Testis (tissue), 3 donors: ENCODE results near the gene PARL. TPM values are rescaled to one million over a fixed set of nuclear protein-coding genes. Genes with fewer than 3 reads are reported as not detected.

Experiments used
- DNase-seq: peaks from one replicate; pipeline ENCODE4 v3.0.0-alpha.2; 2019
- H3K27ac ChIP-seq, 2 donors: fragments of 200-600 bp; sonication (generic); one replicate each; pipeline ENCODE4 v1.5.1; 2019
- H3K27me3 ChIP-seq: fragments of 200-600 bp; sonication (generic); one replicate; pipeline ENCODE4 v1.5.1; 2019
- H3K36me3 ChIP-seq: fragments of 200-600 bp; sonication (generic); one replicate; pipeline ENCODE4 v1.5.1; 2017; ENCODE audit warnings: low read depth; ENCODE audit errors: missing control alignments
- H3K4me1 ChIP-seq: fragments of 200-600 bp; sonication (generic); one replicate; pipeline ENCODE4 v1.5.1; 2019
- H3K4me3 ChIP-seq, 2 donors: fragments of 200-600 bp; sonication (generic); one replicate each; pipeline ENCODE4 v1.5.1; 2017 to 2019
- H3K9me3 ChIP-seq: fragments of 200-600 bp; sonication (generic); one replicate; pipeline ENCODE4 v1.5.1; 2017
- POLR2A ChIP-seq: fragments of 450-650 bp; IDR thresholded peaks from one replicate; pipeline ENCODE4 v1.6.1; 2017; ENCODE audit warnings: antibody characterized with exemption, mild to moderate bottlenecking, moderate library complexity
- WGBS, 2 donors: methylation state at CpG; one replicate each; pipeline ENCODE4 v1.1.5; 2018; 5-methylcytosine and 5-hydroxymethylcytosine counted together
- intact Hi-C: fragments of 100-400 bp; cut with DNase I; formaldehyde crosslinking; loops from one replicate; pipeline ENCODE4 v1.15.1; 2023; ENCODE audit warnings: low total_unique reads
- polyA plus RNA-seq: library from polyadenylated mRNA; stranded (reverse); fragments of 350-450 nt; fragmentation: Illumina TruSeq; extraction: RNeasy Lipid Tissue Mini Kit (QIAGEN cat#74804); gene quantifications from one replicate; pipeline ENCODE4 v1.2.3, GENCODE V29; 2014; ENCODE audit warnings: low read depth, low replicate concordance; ENCODE audit not compliant: insufficient read depth
- total RNA-seq, 2 donors: library from RNA; depleted of rRNA; stranded (reverse); fragments of >200 nt; gene quantifications; one replicate each; pipeline ENCODE4 v1.2.3, GENCODE V29; 2016
- TF ChIP-seq, protein P1 (sequence below), 3 experiments: fragments of 450-650 bp in 2 of 3; fragments of 200-600 bp in 1 of 3; sonication (generic) in 1 of 3; IDR thresholded peaks; one replicate each; pipeline ENCODE4 v1.5.1; 2016 to 2019; ENCODE audit warnings: antibody characterized with exemption in 3 of 3, mild to moderate bottlenecking in 2 of 3, moderate library complexity in 1 of 3

The PARL gene
- total and polyA plus RNA-seq, 3 donors from 2014 or later = 55.5 to 64.2 (median 57.6) TPM

DNA sequence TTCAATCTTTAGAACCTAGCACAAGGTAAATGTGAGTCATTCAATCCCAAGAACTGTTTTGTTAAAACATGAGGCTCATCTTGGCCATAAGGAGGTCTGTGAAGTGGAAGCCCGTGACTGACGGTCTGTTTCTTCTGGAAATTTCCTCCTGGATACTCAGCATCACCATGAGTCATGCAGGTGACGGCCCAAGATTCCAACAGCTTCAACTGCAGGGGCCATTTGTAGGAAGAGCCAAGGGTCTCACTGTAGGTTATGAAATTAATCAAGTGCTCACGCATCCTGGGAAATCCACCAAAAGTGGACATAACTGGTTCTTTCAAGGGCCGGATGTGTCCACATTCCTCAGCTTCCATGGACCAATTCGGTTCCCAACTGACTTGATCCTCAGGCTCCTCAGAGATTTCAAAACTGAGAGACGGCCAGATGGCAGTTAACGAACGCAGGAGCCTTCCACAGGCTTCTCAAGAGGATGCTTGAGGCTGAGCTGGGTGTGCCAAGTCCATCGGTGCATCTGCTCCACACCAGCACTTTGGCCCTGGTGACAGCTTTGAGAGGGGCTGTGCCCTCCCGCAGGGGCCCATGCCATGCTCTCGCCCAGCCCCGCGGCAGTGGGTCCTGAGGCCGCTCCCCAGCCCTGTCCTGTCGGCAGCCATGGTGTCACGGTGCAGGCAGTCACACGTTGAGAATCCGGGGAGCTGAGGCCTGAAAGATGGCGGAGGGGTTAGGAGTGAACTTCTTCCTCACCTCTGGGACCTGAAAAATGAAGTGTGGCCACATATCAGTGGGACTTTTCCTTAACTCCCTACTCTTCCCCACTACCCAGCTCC is 67.8 kb downstream of the PARL start:
- intact Hi-C loops = no loop called here
- H3K4me1 ChIP-seq = no peaks in the 10 kb centered on the region
- H3K9me3 ChIP-seq = no peaks in the 10 kb centered on the region
- TF ChIP-seq POLR2A = no peak
- H3K4me3 ChIP-seq = no peak overlapping the region
- no peaks in the 10 kb centered on the region for H3K27me3 ChIP-seq
- no peaks in the 10 kb centered on the region for H3K36me3 ChIP-seq
- DNase-seq = no peak
- 88 to 90% methylated on average over 11 to 20 of the region's 20 CpGs for WGBS, 2 donors
- no peak overlapping the region for H3K27ac ChIP-seq

DNA sequence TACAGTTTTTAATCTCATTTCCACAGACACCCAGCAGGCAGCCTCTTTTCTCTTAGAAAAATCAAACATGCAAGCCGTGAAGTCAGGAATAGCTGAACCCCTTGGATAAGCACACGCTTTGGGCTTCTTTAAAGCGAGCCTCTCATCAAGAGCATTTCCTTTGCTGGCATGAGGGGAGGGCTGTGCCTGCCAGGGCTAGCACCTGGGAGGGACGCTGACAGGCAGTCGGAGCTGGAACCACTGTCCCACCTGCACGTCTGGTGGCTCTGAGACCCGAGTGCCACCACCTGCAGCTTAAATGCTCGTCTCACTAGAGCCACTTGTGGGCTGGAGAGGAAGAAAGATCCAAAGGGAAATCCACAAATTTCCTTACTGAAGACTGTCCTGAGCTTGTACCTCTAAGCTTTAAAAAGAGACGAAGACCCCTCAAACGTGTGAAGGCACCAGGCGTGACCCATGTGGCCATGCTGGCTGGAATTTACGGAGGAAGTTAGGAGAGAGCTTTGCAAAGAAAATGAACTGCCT is 68.7 kb downstream of the PARL start:
- Histone ChIP-seq H3K4me1 (no peaks in the 10 kb centered on the region), H3K9me3 (no peaks in the 10 kb centered on the region), H3K27ac (no peak overlapping the region), H3K4me3 (no peak overlapping the region), H3K36me3 (no peaks in the 10 kb centered on the region), H3K27me3 (no peaks in the 10 kb centered on the region)
- TF ChIP-seq POLR2A = no peak
- TF ChIP-seq, protein P1, sequence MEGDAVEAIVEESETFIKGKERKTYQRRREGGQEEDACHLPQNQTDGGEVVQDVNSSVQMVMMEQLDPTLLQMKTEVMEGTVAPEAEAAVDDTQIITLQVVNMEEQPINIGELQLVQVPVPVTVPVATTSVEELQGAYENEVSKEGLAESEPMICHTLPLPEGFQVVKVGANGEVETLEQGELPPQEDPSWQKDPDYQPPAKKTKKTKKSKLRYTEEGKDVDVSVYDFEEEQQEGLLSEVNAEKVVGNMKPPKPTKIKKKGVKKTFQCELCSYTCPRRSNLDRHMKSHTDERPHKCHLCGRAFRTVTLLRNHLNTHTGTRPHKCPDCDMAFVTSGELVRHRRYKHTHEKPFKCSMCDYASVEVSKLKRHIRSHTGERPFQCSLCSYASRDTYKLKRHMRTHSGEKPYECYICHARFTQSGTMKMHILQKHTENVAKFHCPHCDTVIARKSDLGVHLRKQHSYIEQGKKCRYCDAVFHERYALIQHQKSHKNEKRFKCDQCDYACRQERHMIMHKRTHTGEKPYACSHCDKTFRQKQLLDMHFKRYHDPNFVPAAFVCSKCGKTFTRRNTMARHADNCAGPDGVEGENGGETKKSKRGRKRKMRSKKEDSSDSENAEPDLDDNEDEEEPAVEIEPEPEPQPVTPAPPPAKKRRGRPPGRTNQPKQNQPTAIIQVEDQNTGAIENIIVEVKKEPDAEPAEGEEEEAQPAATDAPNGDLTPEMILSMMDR (IDR thresholded peaks at IDR 0.05) = no peak
- DNase-seq = no peak
- WGBS, 2 donors = 72 to 85% methylated on average over 11 to 12 of the region's 12 CpGs
- intact Hi-C loops = no loop called here

DNA sequence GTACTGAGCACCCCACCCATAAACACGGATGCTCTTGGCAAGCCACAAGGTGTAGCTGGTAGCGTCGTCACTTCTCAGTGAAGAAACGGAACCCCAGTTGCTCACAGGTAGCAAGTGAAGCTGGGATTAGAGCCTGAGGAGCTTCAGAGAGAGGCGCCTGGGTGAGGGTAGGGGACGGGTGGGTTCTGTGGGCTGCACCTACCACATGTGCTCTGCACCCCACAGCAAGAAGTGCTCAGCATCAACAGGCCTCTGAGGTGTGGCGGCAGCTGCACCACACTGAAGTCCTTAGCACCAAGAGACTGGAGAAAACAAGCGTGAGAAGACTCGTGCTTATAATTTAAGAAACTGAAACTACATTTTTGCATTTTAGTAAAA is 69.1 kb downstream of the PARL start:
- no peaks in the 10 kb centered on the region for H3K9me3 ChIP-seq
- no peak overlapping the region for H3K4me3 ChIP-seq
- DNase-seq = no peak
- H3K36me3 ChIP-seq = no peaks in the 10 kb centered on the region
- H3K27ac ChIP-seq = no peak overlapping the region
- no peaks in the 10 kb centered on the region for H3K4me1 ChIP-seq
- WGBS, 2 donors = 77 to 86% methylated on average over 9 of the region's 9 CpGs
- intact Hi-C loops = no loop called here
- TF ChIP-seq, protein P1 (IDR thresholded peaks at IDR 0.05) = no peak
- TF ChIP-seq POLR2A = no peak
- H3K27me3 ChIP-seq = no peaks in the 10 kb centered on the region

DNA sequence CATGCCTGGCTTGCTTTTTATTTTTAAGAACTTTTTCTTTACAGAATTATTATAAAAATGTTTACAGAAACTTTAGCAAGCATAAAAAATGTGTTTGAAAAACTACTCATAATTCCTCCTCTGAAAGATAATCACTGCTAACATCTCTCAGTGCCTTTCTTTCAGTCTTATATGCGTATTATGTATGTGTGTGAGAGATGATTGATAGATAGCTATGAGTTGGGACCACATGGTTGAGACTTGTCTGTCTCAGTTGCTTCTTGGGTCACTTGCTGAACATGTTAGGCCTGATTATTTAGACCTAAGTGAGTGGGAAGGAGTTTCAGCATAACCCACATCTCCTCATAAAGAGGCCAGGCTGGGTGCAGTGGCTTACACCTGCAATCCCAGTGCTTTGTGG is 70.4 kb downstream of the PARL start:
- no peak overlapping the region for H3K4me3 ChIP-seq
- WGBS, 2 donors = 94 to 97% methylated on average over 1 of the region's 1 CpG
- no peaks in the 10 kb centered on the region for H3K4me1 ChIP-seq
- DNase-seq = no peak
- no peaks in the 10 kb centered on the region for H3K27me3 ChIP-seq
- no peak overlapping the region for H3K27ac ChIP-seq
- intact Hi-C loops = no loop called here
- H3K9me3 ChIP-seq = no peaks in the 10 kb centered on the region
- H3K36me3 ChIP-seq = no peaks in the 10 kb centered on the region
- TF ChIP-seq, protein P1 (IDR thresholded peaks at IDR 0.05) = no peak
- no peak for TF ChIP-seq POLR2A

DNA sequence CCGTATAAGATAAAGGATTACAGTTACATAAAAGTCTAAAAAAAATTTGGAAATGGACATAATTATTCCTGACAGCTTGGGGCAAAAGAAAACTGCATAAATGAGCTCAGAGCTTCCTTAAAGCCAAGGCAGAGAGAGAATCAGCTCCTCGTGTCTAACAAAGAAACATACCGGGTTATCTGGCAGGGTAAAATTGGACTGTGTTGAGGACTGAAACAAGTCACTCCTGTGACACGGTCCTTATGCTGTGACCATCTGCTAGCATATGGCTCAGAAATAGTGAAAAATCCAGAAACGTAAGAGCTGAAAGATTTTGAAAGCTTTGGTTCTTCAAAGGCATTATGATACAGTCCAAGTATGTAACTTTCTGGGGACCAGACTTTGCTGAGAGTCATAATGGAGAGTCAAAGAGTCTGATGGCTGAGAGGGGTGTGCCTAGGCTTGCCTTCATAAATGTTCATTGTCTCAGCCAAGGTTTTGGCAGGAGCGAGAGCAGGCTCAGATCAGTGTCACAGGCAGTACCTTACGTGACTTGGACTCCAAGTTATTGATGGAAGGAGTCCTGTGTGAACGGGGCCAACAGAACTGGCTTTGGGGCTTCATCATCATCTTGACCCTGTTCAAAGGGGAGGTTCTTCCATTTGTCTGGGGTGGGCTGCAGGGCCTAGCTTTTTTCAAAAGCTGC is 71.8 kb downstream of the PARL start:
- H3K27ac ChIP-seq = no peak overlapping the region
- no peak for DNase-seq
- H3K4me3 ChIP-seq = no peak overlapping the region
- H3K36me3 ChIP-seq = no peaks in the 10 kb centered on the region
- H3K27me3 ChIP-seq = no peaks in the 10 kb centered on the region
- no peaks in the 10 kb centered on the region for H3K9me3 ChIP-seq
- 39 to 48% methylated on average over 8 of the region's 8 CpGs for WGBS, 2 donors
- H3K4me1 ChIP-seq = no peaks in the 10 kb centered on the region
- intact Hi-C loops = no loop called here
- TF ChIP-seq, protein P1 (IDR thresholded peaks at IDR 0.05) = no peak
- TF ChIP-seq POLR2A = no peak
